PC-9 (cell line): Measurements from ENCODE around the gene ADAMTSL3.

ENCODE experiments used
- EZH2 ChIP-seq: fragments of 200-600 bp; sonication (generic); IDR thresholded peaks from 2 replicates; pipeline ENCODE4 v1.8.0; 2017; ENCODE audit warnings: antibody characterized with exemption, low read depth
- TF ChIP-seq, protein P1 (sequence below): fragments of 200-600 bp; sonication (generic); conservative IDR thresholded peaks from 2 replicates; pipeline ENCODE4 v1.6.1; 2017; ENCODE audit warnings: mixed run types, antibody characterized with exemption, mild to moderate bottlenecking, moderate library complexity

DNA sequence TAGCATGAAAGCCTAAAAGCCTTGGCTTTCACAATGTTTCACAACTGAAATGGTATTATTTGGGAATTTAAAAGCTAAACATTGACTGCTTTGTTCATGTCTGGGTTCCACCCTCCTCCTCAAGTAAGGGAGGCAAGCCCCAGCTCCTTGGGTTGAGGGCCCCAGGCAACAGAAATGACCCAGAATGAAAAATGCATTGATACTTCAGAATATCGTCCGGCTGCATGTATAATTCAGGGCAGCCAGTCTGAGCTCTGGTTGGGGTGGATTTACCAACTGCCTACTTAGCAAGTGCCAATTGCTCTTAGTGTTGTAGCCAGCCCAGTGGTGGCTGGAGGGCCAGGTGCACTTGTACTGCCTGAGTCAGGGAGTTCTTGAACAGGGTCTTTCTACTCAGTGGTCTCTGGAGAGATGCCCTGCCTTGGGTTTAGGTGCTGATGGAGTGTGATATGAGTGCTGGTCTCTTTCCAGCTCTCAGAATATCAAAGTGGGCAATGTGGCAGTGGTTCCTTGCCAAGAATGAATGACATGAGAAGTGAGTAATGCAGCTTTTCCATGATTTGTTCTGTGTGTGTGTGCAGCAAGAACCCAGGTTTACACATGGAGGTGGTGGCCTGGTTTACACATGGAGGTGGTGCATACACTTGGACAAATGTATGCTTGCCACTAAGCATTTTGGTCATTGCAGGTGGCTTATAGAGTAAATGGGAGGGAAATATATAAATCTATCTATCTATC lies 40.9 kb upstream of the ADAMTSL3 start:
- TF ChIP-seq, protein P1, sequence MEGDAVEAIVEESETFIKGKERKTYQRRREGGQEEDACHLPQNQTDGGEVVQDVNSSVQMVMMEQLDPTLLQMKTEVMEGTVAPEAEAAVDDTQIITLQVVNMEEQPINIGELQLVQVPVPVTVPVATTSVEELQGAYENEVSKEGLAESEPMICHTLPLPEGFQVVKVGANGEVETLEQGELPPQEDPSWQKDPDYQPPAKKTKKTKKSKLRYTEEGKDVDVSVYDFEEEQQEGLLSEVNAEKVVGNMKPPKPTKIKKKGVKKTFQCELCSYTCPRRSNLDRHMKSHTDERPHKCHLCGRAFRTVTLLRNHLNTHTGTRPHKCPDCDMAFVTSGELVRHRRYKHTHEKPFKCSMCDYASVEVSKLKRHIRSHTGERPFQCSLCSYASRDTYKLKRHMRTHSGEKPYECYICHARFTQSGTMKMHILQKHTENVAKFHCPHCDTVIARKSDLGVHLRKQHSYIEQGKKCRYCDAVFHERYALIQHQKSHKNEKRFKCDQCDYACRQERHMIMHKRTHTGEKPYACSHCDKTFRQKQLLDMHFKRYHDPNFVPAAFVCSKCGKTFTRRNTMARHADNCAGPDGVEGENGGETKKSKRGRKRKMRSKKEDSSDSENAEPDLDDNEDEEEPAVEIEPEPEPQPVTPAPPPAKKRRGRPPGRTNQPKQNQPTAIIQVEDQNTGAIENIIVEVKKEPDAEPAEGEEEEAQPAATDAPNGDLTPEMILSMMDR: no peak
- TF ChIP-seq EZH2: no peak
